SK-N-SH treated with all-trans-retinoic acid at 6 μM for 48 hours (cell line): ENCODE data around the gene AGAP1.

Source experiments
- ATAC-seq: fragments of 200-7000 bp; cut with Tn5 transposase; 3 replicates; pipeline ENCODE4 v1.9.1; 2020; ENCODE audit warnings: mild to moderate bottlenecking, moderate library complexity
- ARNTL ChIP-seq: fragments of 450-650 bp; formaldehyde crosslinking; IDR thresholded peaks from 2 replicates; pipeline ENCODE4 v1.5.0; 2020; ENCODE audit warnings: low read depth, mild to moderate bottlenecking, moderate library complexity, borderline replicate concordance
- BACH2 ChIP-seq: fragments of 250-450 bp; sonication (Bioruptor Pico); IDR thresholded peaks from 2 replicates; pipeline ENCODE4 v1.9.0; 2021; ENCODE audit warnings: mild to moderate bottlenecking, borderline replicate concordance
- CREB5 ChIP-seq: fragments of 250-450 bp; sonication (Bioruptor Pico); IDR thresholded peaks from 2 replicates; pipeline ENCODE4 v1.5.1; 2020; ENCODE audit warnings: low read depth, mild to moderate bottlenecking, moderate library complexity
- CSDC2 ChIP-seq: fragments of 250-450 bp; sonication (Bioruptor Pico); IDR thresholded peaks from 2 replicates; pipeline ENCODE4 v1.5.0; 2020; ENCODE audit warnings: mild to moderate bottlenecking, moderate library complexity
- CSRNP3 ChIP-seq: fragments of 250-450 bp; sonication (Bioruptor Pico); IDR thresholded peaks from 2 replicates; pipeline ENCODE4 v1.5.1; 2021; ENCODE audit warnings: mild to moderate bottlenecking, moderate library complexity
- ESRRG ChIP-seq: fragments of 250-450 bp; sonication (Bioruptor Pico); IDR thresholded peaks from 2 replicates; pipeline ENCODE4 v1.6.1; 2021; ENCODE audit warnings: mild to moderate bottlenecking
- GLIS3 ChIP-seq: fragments of 250-450 bp; sonication (Bioruptor Pico); IDR thresholded peaks from 2 replicates; pipeline ENCODE4 v1.5.0; 2020; ENCODE audit warnings: mild to moderate bottlenecking, moderate library complexity
- ISL1 ChIP-seq: fragments of 250-450 bp; sonication (Bioruptor Pico); IDR thresholded peaks from 2 replicates; pipeline ENCODE4 v2.1.2; 2022; ENCODE audit warnings: mild to moderate bottlenecking, moderate library complexity
- OSR1 ChIP-seq: fragments of 250-450 bp; sonication (Bioruptor Pico); IDR thresholded peaks from 2 replicates; pipeline ENCODE4 v1.8.0; 2022; ENCODE audit warnings: moderate library complexity, mild to moderate bottlenecking, inconsistent platforms
- PATZ1 ChIP-seq: fragments of 250-450 bp; sonication (Bioruptor Pico); IDR thresholded peaks from 2 replicates; pipeline ENCODE4 v1.8.0; 2020; ENCODE audit warnings: mild to moderate bottlenecking, moderate library complexity, borderline replicate concordance
- POU6F1 ChIP-seq: fragments of 250-450 bp; sonication (Bioruptor Pico); IDR thresholded peaks from 2 replicates; pipeline ENCODE4 v1.8.0; 2021; ENCODE audit warnings: low read depth, mild to moderate bottlenecking, moderate library complexity, borderline replicate concordance
- PPARA ChIP-seq: fragments of 250-450 bp; sonication (Bioruptor Pico); IDR thresholded peaks from 2 replicates; pipeline ENCODE4 v1.5.0; 2020; ENCODE audit warnings: mild to moderate bottlenecking, borderline replicate concordance
- RARB ChIP-seq: fragments of 250-450 bp; sonication (Bioruptor Pico); IDR thresholded peaks from 2 replicates; pipeline ENCODE4 v1.8.0; 2021; ENCODE audit warnings: mild to moderate bottlenecking, moderate library complexity
- SNAI2 ChIP-seq: fragments of 250-450 bp; sonication (Bioruptor Pico); IDR thresholded peaks from 2 replicates; pipeline ENCODE4 v1.5.0; 2020; ENCODE audit warnings: mild to moderate bottlenecking, moderate library complexity
- TCF4 ChIP-seq: fragments of 250-450 bp; sonication (Bioruptor Pico); IDR thresholded peaks from 2 replicates; pipeline ENCODE4 v1.8.0; 2021; ENCODE audit warnings: mild to moderate bottlenecking, moderate library complexity, borderline replicate concordance
- TOX ChIP-seq: fragments of 250-450 bp; sonication (Bioruptor Pico); IDR thresholded peaks from 2 replicates; pipeline ENCODE4 v1.8.0; 2021; ENCODE audit warnings: mild to moderate bottlenecking, moderate library complexity, borderline replicate concordance
- ZC3H10 ChIP-seq: fragments of 250-450 bp; sonication (Bioruptor Pico); IDR thresholded peaks from 2 replicates; pipeline ENCODE4 v1.5.1; 2021; ENCODE audit warnings: mild to moderate bottlenecking, moderate library complexity
- ZFP30 ChIP-seq: fragments of 450-650 bp; formaldehyde crosslinking; IDR thresholded peaks from 2 replicates; pipeline ENCODE4 v1.5.0; 2022; ENCODE audit warnings: mild to moderate bottlenecking, moderate library complexity
- ZNF565 ChIP-seq: fragments of 450-650 bp; formaldehyde crosslinking; conservative IDR thresholded peaks from 2 replicates; pipeline ENCODE4 v1.5.0; 2020; ENCODE audit warnings: low read depth, mild to moderate bottlenecking, moderate library complexity
- ZNF70 ChIP-seq: fragments of 450-650 bp; formaldehyde crosslinking; IDR thresholded peaks from 2 replicates; pipeline ENCODE4 v1.5.0; 2020; ENCODE audit warnings: mild to moderate bottlenecking, moderate library complexity
- ZNF8 ChIP-seq: fragments of 450-650 bp; formaldehyde crosslinking; IDR thresholded peaks from 2 replicates; pipeline ENCODE4 v1.5.0; 2020; ENCODE audit warnings: mild to moderate bottlenecking, moderate library complexity

Gene AGAP1

GRCh38 chr2:236092714-236093113 is 598.9 kb downstream of the AGAP1 start (continued):
- TF ChIP-seq TOX (no peak), CREB5 (CRISPR knock-in tag) (no peak), OSR1 (CRISPR knock-in tag) (no peak)

- ATAC-seq: no peak
- no peak for TF ChIP-seq ARNTL (CRISPR knock-in tag)
- no peak for TF ChIP-seq ZNF70
- no peak for TF ChIP-seq CREB5 (CRISPR knock-in tag)
- TF ChIP-seq RARB: no peak
- no peak for TF ChIP-seq ESRRG (CRISPR knock-in tag)
- no peak for TF ChIP-seq PPARA (CRISPR knock-in tag)
- TF ChIP-seq TCF4 (CRISPR knock-in tag): no peak
- no peak for TF ChIP-seq ZFP30 (CRISPR knock-in tag)
- no peak for TF ChIP-seq CSRNP3 (CRISPR knock-in tag)
- no peak for TF ChIP-seq BACH2 (CRISPR knock-in tag)
- no peak for TF ChIP-seq TOX
- TF ChIP-seq POU6F1 (CRISPR knock-in tag): no peak
- TF ChIP-seq GLIS3 (CRISPR knock-in tag): no peak
- TF ChIP-seq ISL1: no peak
- no peak for TF ChIP-seq CSDC2
- TF ChIP-seq ZNF8 (CRISPR knock-in tag): no peak
- TF ChIP-seq OSR1 (CRISPR knock-in tag): no peak
- no peak for TF ChIP-seq SNAI2
Measured at GRCh38 chr2:236093134-236093533, 599.3 kb downstream of the AGAP1 start.

DNA sequence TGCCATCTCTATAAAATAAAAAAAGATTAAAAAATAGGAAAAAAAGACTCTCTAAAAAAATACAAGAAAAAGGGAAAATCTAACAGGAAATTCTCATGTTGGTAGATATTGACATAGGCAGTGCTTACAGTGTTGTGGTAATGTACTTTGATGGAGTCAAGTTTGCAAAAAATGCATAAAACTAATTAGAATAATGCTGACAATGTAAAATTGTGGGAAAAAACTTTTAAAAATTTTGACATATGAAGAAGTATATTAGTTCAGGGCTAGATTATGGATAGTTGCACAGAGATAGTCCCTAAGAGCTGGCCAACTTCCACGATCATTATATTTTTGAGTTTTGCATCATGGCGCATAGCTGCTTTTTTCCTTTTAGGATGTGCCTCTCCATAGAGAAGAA is 601.7 kb downstream of the AGAP1 start:
- no peak for ATAC-seq
- no peak for TF ChIP-seq POU6F1 (CRISPR knock-in tag)
- TF ChIP-seq PPARA (CRISPR knock-in tag): no peak
- TF ChIP-seq ZC3H10 (CRISPR knock-in tag): no peak

DNA sequence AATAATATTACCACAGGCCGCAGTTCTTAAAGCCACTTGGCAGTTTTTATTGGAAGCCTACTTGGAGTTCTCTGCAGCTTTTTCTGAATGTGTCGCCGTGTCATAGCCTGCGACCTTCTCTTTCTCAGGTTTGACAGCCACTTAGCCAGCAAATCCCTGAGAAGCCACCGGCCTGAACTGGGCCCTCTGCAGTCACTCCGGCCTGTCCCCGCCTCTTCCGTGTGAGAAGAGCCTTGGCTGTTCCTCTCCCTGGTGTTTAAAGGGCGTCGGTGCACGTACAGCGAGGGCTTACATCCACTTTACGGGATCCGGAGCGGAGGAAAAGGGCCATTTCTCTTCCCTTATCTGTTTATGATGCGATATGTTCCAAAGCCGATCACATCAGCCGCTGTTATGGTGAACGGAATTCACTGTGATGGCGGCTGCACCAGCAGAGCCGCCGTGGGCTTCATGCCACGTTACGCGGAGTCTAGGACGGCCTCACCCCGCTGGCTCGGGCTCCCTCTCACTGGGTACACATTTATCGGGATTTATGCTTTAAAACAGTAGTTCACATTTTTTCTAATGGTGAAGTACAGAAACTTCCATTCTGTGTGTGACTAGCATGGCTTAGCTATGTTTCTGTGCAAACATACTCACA is 607.6 kb downstream of the AGAP1 start:
- no peak for ATAC-seq
- TF ChIP-seq GLIS3 (CRISPR knock-in tag) (no peak), PPARA (CRISPR knock-in tag) (no peak), RARB (no peak), POU6F1 (CRISPR knock-in tag) (no peak), ZNF565 (CRISPR knock-in tag) (no peak), ISL1 (no peak), PATZ1 (CRISPR knock-in tag) (no peak), ARNTL (CRISPR knock-in tag) (no peak), ESRRG (CRISPR knock-in tag) (no peak), TOX (no peak)
- TF ChIP-seq, all 23 proteins: peak for 0
